Aorta (tissue), 5 donors: Measurements from ENCODE around the gene PAPPA. TPM values are rescaled to one million over a fixed set of nuclear protein-coding genes. Genes with fewer than 3 reads are reported as not detected.

ENCODE experiments used
- ATAC-seq: fragments of 200-7000 bp; cut with Tn5 transposase; one replicate; pipeline ENCODE4 v1.9.1; 2022; ENCODE audit warnings: moderate library complexity; ENCODE audit not compliant: low FRiP score
- DNase-seq, 2 donors: peaks; one replicate each; pipeline ENCODE4 v3.0.0-alpha.2; 2020
- H3K27ac ChIP-seq, 2 donors: one replicate each; pipeline ENCODE4 v1.5.1; 2013; ENCODE audit warnings: low read length in 2 of 2, mild to moderate bottlenecking in 2 of 2, moderate library complexity in 2 of 2, control low read depth in 1 of 2, inconsistent platforms in 1 of 2, low read depth in 1 of 2
- H3K27me3 ChIP-seq, 2 donors: one replicate each; pipeline ENCODE4 v1.6.1; 2013; ENCODE audit warnings: control low read depth in 1 of 2, low read length in 1 of 2, mild to moderate bottlenecking in 1 of 2, moderate library complexity in 1 of 2; ENCODE audit not compliant: insufficient read depth in 2 of 2, control insufficient read depth in 1 of 2
- H3K36me3 ChIP-seq, 2 donors: one replicate each; pipeline ENCODE4 v1.6.1; 2013; ENCODE audit warnings: control low read depth in 1 of 2, low read length in 1 of 2, mild to moderate bottlenecking in 1 of 2; ENCODE audit not compliant: insufficient read depth in 2 of 2, control insufficient read depth in 1 of 2
- H3K4me1 ChIP-seq, 2 donors: one replicate each; pipeline ENCODE4 v1.6.1; 2013; ENCODE audit warnings: low read length in 2 of 2, control low read depth in 1 of 2, mild to moderate bottlenecking in 1 of 2, moderate library complexity in 1 of 2; ENCODE audit not compliant: insufficient read depth in 2 of 2, control insufficient read depth in 1 of 2
- H3K4me3 ChIP-seq, 2 donors: one replicate each; pipeline ENCODE4 v1.5.1; 2013; ENCODE audit warnings: low read length in 2 of 2, control low read depth in 1 of 2, mild to moderate bottlenecking in 1 of 2
- H3K9me3 ChIP-seq: one replicate; pipeline ENCODE4 v1.6.1; 2013; ENCODE audit warnings: mild to moderate bottlenecking, low read length; ENCODE audit not compliant: control insufficient read depth
- WGBS, 2 donors: extraction: QIAGEN DNeasy Blood & Tissue Kit; methylation state at CpG; one replicate each; pipeline ENCODE4 v1.1.7; 2013; 5-methylcytosine and 5-hydroxymethylcytosine counted together
- intact Hi-C, 2 donors: fragments of 100-400 bp; cut with DNase I; formaldehyde crosslinking; loops; one replicate each; pipeline versions ENCODE4 v1.14.2 to v1.15.0; 2022
- polyA plus RNA-seq, 2 donors: library from polyadenylated mRNA; stranded (reverse); fragments of 200-250 nt; gene quantifications; one replicate each; pipeline ENCODE4 v1.2.3, GENCODE V29; 2013
- total RNA-seq, 2 donors: library from RNA; stranded (reverse); fragmentation: NEBNext Ultra II Directional; extraction: Animal tissue kit (Norgen Biotek cat#: 25700); gene quantifications; one replicate each; pipeline ENCODE4 v1.2.1, GENCODE V29; 2021
- donor health status: healthy with polysubstance abuse.
- donor health status: Bipolar disorder and iron deficiency.
- donor health status: DM: no; HTN: no; CAD: no.
- donor health status: DM: no; HTN: no; CAD: no.
- donor health status: DM: yes; HTN: yes; CAD: no.

The PAPPA gene
- total and polyA plus RNA-seq, 4 donors = 0.50 to 16.6 (median 7.3) TPM

- Histone ChIP-seq H3K27ac (no peak overlapping the region), H3K9me3 (no peaks in the 10 kb centered on the region), H3K36me3 (no peaks in the 10 kb centered on the region), H3K4me1 (no peaks in the 10 kb centered on the region), H3K27me3 (no peaks in the 10 kb centered on the region), H3K4me3 (no peak overlapping the region)
- no peak for DNase-seq
- intact Hi-C loops = loop anchor here (5.0 to 10.0 kb wide), 5 partner anchors 268 to 558 kb away; no protein-coding TSS in a partner anchor
- ATAC-seq = peak; percentile 48
- 39 to 51% methylated on average over 4 of the region's 4 CpGs for WGBS, 2 donors
These were observed 3.7 kb upstream of the PAPPA start for GRCh38 chr9:116149844-116150243.

DNA sequence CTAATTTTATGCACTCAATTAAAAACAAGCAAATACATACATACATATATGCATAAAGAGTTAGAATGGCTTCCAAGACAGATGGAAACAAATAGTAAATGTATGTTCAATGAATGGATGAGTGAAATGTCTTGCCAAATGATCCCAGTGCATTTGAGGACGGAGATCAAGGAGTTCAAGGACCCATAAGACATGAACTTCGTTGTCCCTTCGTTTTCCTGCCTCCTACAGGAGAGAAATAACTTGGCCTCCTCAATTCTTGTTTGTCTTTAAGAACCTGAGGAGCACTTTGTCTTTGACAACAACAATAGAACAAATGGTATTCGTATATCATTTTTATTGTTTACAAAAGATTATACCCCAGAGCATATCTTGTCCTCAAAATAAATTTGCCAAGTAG lies 2.4 kb upstream of the PAPPA start:
- DNase-seq (no peak), ATAC-seq (no peak)
- Histone ChIP-seq H3K4me1 (no peaks in the 10 kb centered on the region), H3K36me3 (no peaks in the 10 kb centered on the region), H3K9me3 (no peaks in the 10 kb centered on the region), H3K27ac (no peak overlapping the region), H3K27me3 (no peaks in the 10 kb centered on the region), H3K4me3 (no peak overlapping the region)
- 77 to 91% methylated on average over 4 of the region's 4 CpGs for WGBS, 2 donors
- intact Hi-C loops = loop anchor here (5.0 to 10.0 kb wide), 5 partner anchors 269 to 559 kb away; no protein-coding TSS in a partner anchor

GRCh38 chr9:116151966-116152381 lies 1.6 kb upstream of the PAPPA start:
- Histone ChIP-seq H3K4me3 (no peak overlapping the region), H3K9me3 (no peaks in the 10 kb centered on the region), H3K27ac (no peak overlapping the region), H3K4me1 (no peaks in the 10 kb centered on the region), H3K36me3 (no peaks in the 10 kb centered on the region), H3K27me3 (no peaks in the 10 kb centered on the region)
- intact Hi-C loops = loop anchor here (5.0 to 10.0 kb wide), 5 partner anchors 270 to 560 kb away; no protein-coding TSS in a partner anchor
- 11 to 14% methylated on average over 6 of the region's 6 CpGs for WGBS, 2 donors
- no peak for DNase-seq
- ATAC-seq = no peak

DNA sequence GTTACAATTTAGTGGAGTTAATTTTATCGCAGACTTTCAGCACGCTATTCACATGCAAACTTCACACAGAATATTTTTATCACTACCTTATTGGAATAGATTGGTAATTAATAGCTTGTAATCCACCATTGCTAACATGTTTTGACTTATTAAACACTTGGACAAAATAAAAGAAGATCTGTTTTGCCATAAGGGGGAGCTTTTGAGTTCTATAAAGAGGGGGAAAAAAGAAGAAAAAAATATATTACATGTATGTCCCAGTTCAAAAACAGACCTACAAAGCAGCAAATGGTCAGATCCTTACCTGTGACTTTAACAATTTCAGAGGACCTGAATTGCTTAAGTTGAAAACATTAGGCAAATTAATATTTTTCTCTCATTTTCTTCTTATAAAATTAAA lies 1.2 kb upstream of the PAPPA start:
- Histone ChIP-seq H3K9me3 (no peaks in the 10 kb centered on the region), H3K27me3 (no peaks in the 10 kb centered on the region), H3K27ac (no peak overlapping the region), H3K4me1 (no peaks in the 10 kb centered on the region), H3K4me3 (no peak overlapping the region), H3K36me3 (no peaks in the 10 kb centered on the region)
- 20 to 33% methylated on average over 2 of the region's 2 CpGs for WGBS, 2 donors
- no peak for ATAC-seq
- DNase-seq = no peak
- intact Hi-C loops = loop anchor here (5.0 to 10.0 kb wide), 5 partner anchors 270 to 560 kb away; no protein-coding TSS in a partner anchor

DNA sequence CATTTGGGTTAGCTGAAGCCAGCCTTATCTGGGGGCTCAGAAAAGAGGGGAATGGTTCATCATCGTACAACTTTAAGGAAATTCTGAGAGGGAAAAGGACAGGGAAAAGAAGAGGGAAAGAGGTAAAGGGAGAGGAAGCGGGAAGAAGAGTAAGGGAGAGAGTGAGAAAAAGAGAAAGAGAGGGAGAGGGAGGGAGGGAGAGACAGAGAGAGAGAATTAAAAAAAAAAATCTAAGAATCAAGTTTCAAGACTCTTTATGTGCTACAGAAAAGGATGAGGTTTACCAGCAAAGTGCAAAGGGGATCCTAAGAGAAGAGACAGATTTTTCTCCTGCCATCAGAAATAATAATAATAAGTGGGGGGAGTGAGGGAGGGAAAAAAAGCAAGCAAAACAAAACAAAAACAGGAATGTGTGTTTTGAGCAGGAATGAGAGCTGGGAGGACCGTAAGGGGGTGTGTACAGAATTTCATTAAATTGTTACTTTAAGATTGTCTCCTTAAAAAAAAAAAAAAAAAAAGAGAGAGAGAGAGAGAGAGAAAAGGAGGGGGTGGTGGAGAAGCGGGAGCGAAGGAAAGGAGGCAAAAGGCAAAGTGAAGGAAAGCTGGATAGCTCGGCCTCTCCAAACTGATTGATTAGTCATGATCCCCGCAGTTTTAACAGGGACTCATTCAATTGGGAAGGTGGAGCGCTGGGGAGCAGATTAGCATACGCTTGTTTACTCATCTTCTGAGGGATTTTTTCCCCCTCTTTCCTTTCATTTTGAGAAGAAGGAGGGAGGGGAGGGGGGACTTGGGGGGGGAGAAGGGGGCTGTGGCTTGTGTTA lies 438 bp upstream of the PAPPA start:
- WGBS, 2 donors = 9 to 10% methylated on average over 9 of the region's 9 CpGs
- no peaks in the 10 kb centered on the region for H3K36me3 ChIP-seq
- no peaks in the 10 kb centered on the region for H3K27me3 ChIP-seq
- H3K4me3 ChIP-seq = peak overlapping the region; percentile 76 to 79
- DNase-seq (no peak), ATAC-seq (no peak)
- intact Hi-C loops = loop anchor here (5.0 to 10.0 kb wide), 5 partner anchors 271 to 561 kb away; no protein-coding TSS in a partner anchor
- H3K4me1 ChIP-seq = no peaks in the 10 kb centered on the region
- H3K27ac ChIP-seq = no peak overlapping the region
- H3K9me3 ChIP-seq = no peaks in the 10 kb centered on the region

GRCh38 chr9:116154334-116154975 lies 864 bp downstream of the PAPPA start:
- no peaks in the 10 kb centered on the region for H3K4me1 ChIP-seq
- 0 to 1% methylated on average over 54 to 74 of the region's 74 CpGs for WGBS, 2 donors
- H3K27ac ChIP-seq = peak overlapping the region in 1 of 2 donors; percentile 16
- ATAC-seq (no peak), DNase-seq (peak in 1 of 2 donors; percentile 78)
- H3K36me3 ChIP-seq = no peaks in the 10 kb centered on the region
- H3K9me3 ChIP-seq = no peaks in the 10 kb centered on the region
- no peaks in the 10 kb centered on the region for H3K27me3 ChIP-seq
- intact Hi-C loops = loop anchor here (5.0 to 10.0 kb wide), 5 partner anchors 272 to 562 kb away; no protein-coding TSS in a partner anchor
- peak overlapping the region; percentile 76 to 79 for H3K4me3 ChIP-seq

DNA sequence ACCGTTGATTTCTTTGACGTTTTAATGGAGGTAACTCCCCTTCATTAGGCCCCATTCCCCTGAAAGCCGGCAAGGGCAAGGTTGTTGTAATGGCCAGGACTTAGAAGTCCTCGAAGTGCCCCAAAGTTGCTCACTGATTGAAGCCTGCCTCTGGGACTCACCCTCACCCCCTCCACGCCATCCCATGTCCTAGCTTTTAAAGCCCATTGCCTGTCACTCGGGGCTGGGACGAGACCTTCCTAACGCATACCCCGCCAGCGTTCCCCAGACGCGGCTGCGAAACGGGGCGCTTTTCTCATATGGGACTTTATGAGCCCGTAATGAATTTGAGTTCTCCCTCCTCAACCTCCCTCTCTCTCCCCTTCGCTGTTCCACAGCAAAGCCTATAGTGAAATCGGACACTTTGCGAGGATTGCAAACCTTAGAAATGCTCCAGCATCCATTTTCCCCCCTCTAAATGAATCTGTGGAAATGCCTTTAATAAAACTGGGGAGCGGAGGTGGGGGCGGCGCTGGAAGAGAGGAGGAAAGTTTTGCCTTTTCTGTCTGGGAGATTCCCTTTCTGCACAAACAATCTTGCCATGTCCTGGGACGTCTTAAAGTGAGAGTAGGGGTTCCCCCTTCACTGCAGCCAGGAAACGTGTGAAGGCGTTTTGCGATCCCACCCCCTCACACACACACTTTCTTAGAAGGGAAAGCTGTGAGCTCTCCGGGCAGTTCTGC lies 1.5 kb downstream of the PAPPA start:
- WGBS, 2 donors = 0% methylated on average over 27 of the region's 27 CpGs
- no peaks in the 10 kb centered on the region for H3K27me3 ChIP-seq
- no peaks in the 10 kb centered on the region for H3K4me1 ChIP-seq
- DNase-seq (peak in 1 of 2 donors; percentile 55), ATAC-seq (peak; percentile 27)
- peak overlapping the region; percentile 76 to 79 for H3K4me3 ChIP-seq
- H3K27ac ChIP-seq = peak overlapping the region; percentile 1 to 50
- H3K9me3 ChIP-seq = no peaks in the 10 kb centered on the region
- intact Hi-C loops = loop anchor here (5.0 to 10.0 kb wide), 5 partner anchors 273 to 563 kb away; no protein-coding TSS in a partner anchor
- H3K36me3 ChIP-seq = no peaks in the 10 kb centered on the region

DNA sequence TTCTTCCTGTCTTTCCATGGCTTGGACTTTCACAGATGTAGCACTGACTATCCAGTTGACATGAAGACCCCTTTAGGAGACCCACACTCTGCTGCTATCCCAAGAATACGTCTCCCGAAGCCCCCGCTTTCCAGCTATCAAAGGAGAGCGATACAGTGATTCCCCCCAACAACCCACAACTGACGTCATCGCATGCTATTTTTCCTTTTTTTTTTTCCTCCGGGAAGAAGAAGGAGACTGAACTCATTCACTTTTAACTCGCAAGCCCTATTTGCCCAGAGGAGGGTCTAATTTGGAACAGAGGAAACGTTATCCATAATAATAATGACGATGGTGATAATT lies 2.1 kb downstream of the PAPPA start:
- Histone ChIP-seq H3K4me3 (peak overlapping the region; percentile 54 to 76), H3K4me1 (no peaks in the 10 kb centered on the region), H3K36me3 (no peaks in the 10 kb centered on the region), H3K9me3 (no peaks in the 10 kb centered on the region), H3K27me3 (no peaks in the 10 kb centered on the region), H3K27ac (peak overlapping the region in 1 of 2 donors; percentile 50)
- DNase-seq (no peak), ATAC-seq (peak; percentile 22)
- intact Hi-C loops = loop anchor here (5.0 to 10.0 kb wide), 3 partner anchors 461 to 563 kb away; no protein-coding TSS in a partner anchor
- WGBS, 2 donors = 1% methylated on average over 10 of the region's 10 CpGs
